NK-92 (cell line): ENCODE results near the gene PON1.

ENCODE experiments used
- DNase-seq: peaks from one replicate; lab custom pipeline; 2025; ENCODE audit not compliant: unreplicated experiment; lab: John Stamatoyannopoulos, UW

PON1 gene

GRCh38 chr7:95261895-95262415 lies 62.4 kb downstream of the PON1 start:
- no peak for DNase-seq

- DNase-seq: no peak
These were observed 68.6 kb downstream of the PON1 start for GRCh38 chr7:95255691-95256090.

GRCh38 chr7:95253986-95254385 lies 70.3 kb downstream of the PON1 start:
- no peak for DNase-seq

DNA sequence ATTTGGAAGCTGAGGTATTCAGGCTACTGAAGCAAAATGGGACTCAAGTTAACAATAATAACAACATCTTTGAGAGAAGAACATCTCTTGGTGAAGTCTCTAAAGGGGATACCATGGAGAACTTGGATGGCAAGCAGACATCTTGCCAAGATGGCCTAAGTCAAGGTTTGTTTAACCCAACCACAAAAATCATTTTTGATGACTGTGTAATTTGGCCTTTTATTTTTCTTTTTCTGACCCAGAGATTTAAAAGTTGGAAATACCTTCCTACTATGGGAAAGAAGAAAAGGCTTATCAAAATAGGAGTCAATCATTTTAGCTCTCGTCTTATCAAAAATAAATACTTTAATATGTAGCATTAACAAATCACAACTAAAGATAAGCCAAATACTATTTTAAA lies 72.4 kb downstream of the PON1 start:
- no peak for DNase-seq

DNA sequence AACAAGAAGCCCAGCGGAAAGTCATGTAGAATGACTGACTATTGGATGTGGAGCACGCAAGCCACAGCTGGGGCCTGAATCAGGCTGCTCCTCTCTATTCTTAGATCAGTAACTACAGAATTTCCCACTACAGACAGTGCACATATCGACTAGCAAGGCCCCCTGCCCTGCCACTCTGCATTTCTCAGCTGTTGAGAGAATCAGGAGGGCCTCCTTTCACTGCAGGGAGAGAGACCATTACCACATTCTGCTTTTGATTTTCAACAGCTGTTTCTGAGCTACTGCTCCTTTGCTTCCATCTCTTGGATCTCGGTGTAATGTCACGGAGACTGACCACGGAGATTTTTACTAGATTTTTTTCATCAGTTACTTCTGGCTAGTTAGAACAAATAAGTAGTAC lies 73.8 kb downstream of the PON1 start:
- no peak for DNase-seq
